ENCODE results near the gene MAIP1. TPM values are rescaled to one million over a fixed set of nuclear protein-coding genes. Genes with fewer than 3 reads are reported as not detected.

MAIP1 gene
- total and polyA plus RNA-seq, 7 experiments from 2014 or later: 14.5 to 27.8 (median 17.9) TPM

GRCh38 chr2:199955007-199955338, 409 bp upstream of the MAIP1 start:
- intact Hi-C loops (cut with micrococcal nuclease): loop anchor here (1.0 to 10.0 kb wide), 10 partner anchors 44 to 1118 kb away; partner anchors contain the start of genes BZW1 (in 2 of the 2), C2orf69 (in 2 of the 2), SGO2 (in 2 of the 2) and CLK1 (in 1 of the 2)
- no peaks in the 10 kb centered on the region for H3K27me3 ChIP-seq (ENCODE audit: control insufficient read depth in 2 of 2, insufficient read depth in 2 of 2, low read length in 2 of 2)
- peak overlapping the region; percentile 95 for H3K4me3 ChIP-seq (ENCODE audit: low read length)
- Mint-ChIP-seq H3K27ac (peak overlapping the region; percentile 93 to 98 (median 95)), H3K36me3 (peaks cover 0 to 15% (median 0%) of the 10 kb centered on the region in 5 donors), H3K4me3 (peak overlapping the region; percentile 96 to 99 (median 98)), H3K4me1 (peaks cover 37 to 76% (median 64%) of the 10 kb centered on the region in 7 donors), H3K27me3 (no peaks in the 10 kb centered on the region), H3K9me3 (no peaks in the 10 kb centered on the region)
- ATAC-seq (no peak), DNase-seq (no peak)
- POLR2A ChIA-PET: interaction anchor here (0.8 to 1.2 kb wide), 5 partner anchors 10 to 44 kb away, joined by 3 to 5 read pairs (median 3); partner anchors contain the start of gene C2orf69
- peaks cover 27 to 34% of the 10 kb centered on the region in 2 donors for H3K4me1 ChIP-seq (ENCODE audit: control insufficient read depth in 2 of 2, insufficient read depth in 2 of 2, low read length in 2 of 2)
- H3K36me3 ChIP-seq (ENCODE audit: control insufficient read depth in 2 of 3, insufficient read depth in 3 of 3, low read length in 3 of 3): peaks cover 4 to 14% (median 5%) of the 10 kb centered on the region in 3 experiments
- no peaks in the 10 kb centered on the region for H3K9me3 ChIP-seq (ENCODE audit: control insufficient read depth in 2 of 3, low read length in 3 of 3)
- H3K27ac ChIP-seq (ENCODE audit: low read depth, low read length): peak overlapping the region; percentile 84
- CTCF ChIA-PET: no interaction called here

GRCh38 chr2:199956062-199956380, 639 bp downstream of the MAIP1 start:
- Histone ChIP-seq H3K9me3 (ENCODE audit: control insufficient read depth in 2 of 3, low read length in 3 of 3) (no peaks in the 10 kb centered on the region), H3K4me1 (ENCODE audit: control insufficient read depth in 2 of 2, insufficient read depth in 2 of 2, low read length in 2 of 2) (peaks cover 27 to 34% of the 10 kb centered on the region in 2 donors), H3K36me3 (ENCODE audit: control insufficient read depth in 2 of 3, insufficient read depth in 3 of 3, low read length in 3 of 3) (peaks cover 5 to 20% (median 12%) of the 10 kb centered on the region in 3 experiments), H3K4me3 (ENCODE audit: low read length) (peak overlapping the region; percentile 95), H3K27me3 (ENCODE audit: control insufficient read depth in 2 of 2, insufficient read depth in 2 of 2, low read length in 2 of 2) (no peaks in the 10 kb centered on the region), H3K27ac (ENCODE audit: low read depth, low read length) (peak overlapping the region; percentile 84)
- Mint-ChIP-seq H3K9me3 (no peaks in the 10 kb centered on the region), H3K36me3 (peaks cover 0 to 18% (median 0%) of the 10 kb centered on the region in 5 donors), H3K4me1 (peaks cover 31 to 72% (median 60%) of the 10 kb centered on the region in 7 donors), H3K27ac (peak overlapping the region; percentile 93 to 98 (median 95)), H3K4me3 (peak overlapping the region; percentile 96 to 99 (median 98)), H3K27me3 (no peaks in the 10 kb centered on the region)
- DNase-seq (no peak), ATAC-seq (no peak)
- ChIA-PET POLR2A (interaction anchor here (0.7 to 0.8 kb wide), 2 partner anchors 8 to 909 kb away, joined by 3 to 4 read pairs; partner anchors contain the start of gene CLK1), CTCF (no interaction called here)
- intact Hi-C loops (cut with micrococcal nuclease): loop anchor here (5.0 to 10.0 kb wide), 2 partner anchors 416 to 909 kb away; partner anchors contain the start of gene CLK1 (in 1 of the 2)

- Mint-ChIP-seq H3K36me3 (peaks cover 5 to 30% (median 10%) of the 10 kb centered on the region in 5 donors), H3K4me3 (peak overlapping the region; percentile 15 to 99 (median 44)), H3K4me1 (peaks cover 31 to 58% (median 50%) of the 10 kb centered on the region in 7 donors), H3K27ac (peak overlapping the region in 2 of 9 donors; percentile 14 to 51), H3K27me3 (no peaks in the 10 kb centered on the region), H3K9me3 (no peaks in the 10 kb centered on the region)
- POLR2A ChIA-PET: no interaction called here
- no peaks in the 10 kb centered on the region for H3K27me3 ChIP-seq (ENCODE audit: control insufficient read depth in 2 of 2, insufficient read depth in 2 of 2, low read length in 2 of 2)
- ATAC-seq (no peak), DNase-seq (no peak)
- CTCF ChIA-PET: no interaction called here
- H3K27ac ChIP-seq (ENCODE audit: low read depth, low read length): no peak overlapping the region
- intact Hi-C loops (cut with micrococcal nuclease): loop anchor here (5.0 to 10.0 kb wide), 2 partner anchors 414 to 907 kb away; partner anchors contain the start of gene CLK1 (in 1 of the 2)
- H3K4me3 ChIP-seq (ENCODE audit: low read length): no peak overlapping the region
- no peaks in the 10 kb centered on the region for H3K9me3 ChIP-seq (ENCODE audit: control insufficient read depth in 2 of 3, low read length in 3 of 3)
- peaks cover 27% of the 10 kb centered on the region in 2 donors for H3K4me1 ChIP-seq (ENCODE audit: control insufficient read depth in 2 of 2, insufficient read depth in 2 of 2, low read length in 2 of 2)
- H3K36me3 ChIP-seq (ENCODE audit: control insufficient read depth in 2 of 3, insufficient read depth in 3 of 3, low read length in 3 of 3): peaks cover 5 to 36% (median 25%) of the 10 kb centered on the region in 3 experiments
Measured at GRCh38 chr2:199958014-199958413, 2.6 kb downstream of the MAIP1 start.

GRCh38 chr2:199962203-199962602, 6.8 kb downstream of the MAIP1 start:
- Histone ChIP-seq H3K9me3 (ENCODE audit: control insufficient read depth in 2 of 3, low read length in 3 of 3) (no peaks in the 10 kb centered on the region), H3K4me3 (ENCODE audit: low read length) (no peak overlapping the region), H3K27me3 (ENCODE audit: control insufficient read depth in 2 of 2, insufficient read depth in 2 of 2, low read length in 2 of 2) (no peaks in the 10 kb centered on the region), H3K36me3 (ENCODE audit: control insufficient read depth in 2 of 3, insufficient read depth in 3 of 3, low read length in 3 of 3) (peaks cover 5 to 53% (median 32%) of the 10 kb centered on the region in 3 experiments), H3K4me1 (ENCODE audit: control insufficient read depth in 2 of 2, insufficient read depth in 2 of 2, low read length in 2 of 2) (peaks cover 0 to 5% of the 10 kb centered on the region in 2 donors), H3K27ac (ENCODE audit: low read depth, low read length) (no peak overlapping the region)
- Mint-ChIP-seq H3K36me3 (peaks cover 5 to 51% (median 15%) of the 10 kb centered on the region in 5 donors), H3K9me3 (no peaks in the 10 kb centered on the region), H3K27me3 (no peaks in the 10 kb centered on the region), H3K4me3 (no peak overlapping the region), H3K4me1 (peaks cover 10 to 33% (median 17%) of the 10 kb centered on the region in 7 donors), H3K27ac (peak overlapping the region in 1 of 9 donors; percentile 10)
- no peak for ATAC-seq
- POLR2A ChIA-PET: no interaction called here
- no peak for DNase-seq
- CTCF ChIA-PET: no interaction called here
- intact Hi-C loops (cut with micrococcal nuclease): no loop called here

GRCh38 chr2:199966405-199966804, 11.0 kb downstream of the MAIP1 start:
- Histone ChIP-seq H3K4me1 (ENCODE audit: control insufficient read depth in 2 of 2, insufficient read depth in 2 of 2, low read length in 2 of 2) (no peaks in the 10 kb centered on the region), H3K4me3 (ENCODE audit: low read length) (no peak overlapping the region), H3K36me3 (ENCODE audit: control insufficient read depth in 2 of 3, insufficient read depth in 3 of 3, low read length in 3 of 3) (peaks cover 0 to 40% (median 19%) of the 10 kb centered on the region in 3 experiments), H3K27me3 (ENCODE audit: control insufficient read depth in 2 of 2, insufficient read depth in 2 of 2, low read length in 2 of 2) (no peaks in the 10 kb centered on the region), H3K27ac (ENCODE audit: low read depth, low read length) (no peak overlapping the region), H3K9me3 (ENCODE audit: control insufficient read depth in 2 of 3, low read length in 3 of 3) (no peaks in the 10 kb centered on the region)
- no peak for ATAC-seq
- peaks cover 0 to 10% (median 0%) of the 10 kb centered on the region in 7 donors for H3K4me1 Mint-ChIP-seq
- H3K27ac Mint-ChIP-seq: no peak overlapping the region
- CTCF ChIA-PET: interaction anchor here (0.6 kb wide), 1 partner anchor 516 kb away, joined by 3 read pairs; no protein-coding TSS in a partner anchor
- DNase-seq: no peak
- no peaks in the 10 kb centered on the region for H3K27me3 Mint-ChIP-seq
- H3K9me3 Mint-ChIP-seq: no peaks in the 10 kb centered on the region
- intact Hi-C loops (cut with micrococcal nuclease): no loop called here
- no peak overlapping the region for H3K4me3 Mint-ChIP-seq
- POLR2A ChIA-PET: interaction anchor here (0.6 kb wide), 1 partner anchor 24 kb away, joined by 4 read pairs; no protein-coding TSS in a partner anchor
- peaks cover 5 to 43% (median 15%) of the 10 kb centered on the region in 5 donors for H3K36me3 Mint-ChIP-seq

- Histone ChIP-seq H3K27me3 (ENCODE audit: control insufficient read depth in 2 of 2, insufficient read depth in 2 of 2, low read length in 2 of 2) (no peaks in the 10 kb centered on the region), H3K9me3 (ENCODE audit: control insufficient read depth in 2 of 3, low read length in 3 of 3) (no peaks in the 10 kb centered on the region), H3K4me3 (ENCODE audit: low read length) (no peak overlapping the region), H3K36me3 (ENCODE audit: control insufficient read depth in 2 of 3, insufficient read depth in 3 of 3, low read length in 3 of 3) (peaks cover 0 to 35% (median 14%) of the 10 kb centered on the region in 3 experiments), H3K4me1 (ENCODE audit: control insufficient read depth in 2 of 2, insufficient read depth in 2 of 2, low read length in 2 of 2) (no peaks in the 10 kb centered on the region), H3K27ac (ENCODE audit: low read depth, low read length) (no peak overlapping the region)
- ChIA-PET POLR2A (interaction anchor here (0.6 kb wide), 1 partner anchor 25 kb away, joined by 4 read pairs; no protein-coding TSS in a partner anchor), CTCF (no interaction called here)
- peaks cover 5 to 38% (median 12%) of the 10 kb centered on the region in 5 donors for H3K36me3 Mint-ChIP-seq
- H3K27me3 Mint-ChIP-seq: no peaks in the 10 kb centered on the region
- H3K27ac Mint-ChIP-seq: peak overlapping the region in 1 of 9 donors; percentile 31
- intact Hi-C loops (cut with micrococcal nuclease): no loop called here
- no peak for ATAC-seq
- no peaks in the 10 kb centered on the region for H3K9me3 Mint-ChIP-seq
- no peak overlapping the region for H3K4me3 Mint-ChIP-seq
- peaks cover 0 to 6% (median 0%) of the 10 kb centered on the region in 7 donors for H3K4me1 Mint-ChIP-seq
- no peak for DNase-seq
Measured at GRCh38 chr2:199966976-199967375, 11.6 kb downstream of the MAIP1 start.
